OCI-LY1 (cell line): ENCODE data around the gene FFAR1.

Experiments
- EZH2 ChIP-seq: fragments of 200-600 bp; sonication (generic), shearing (Covaris generic); IDR thresholded peaks from 2 replicates; pipeline ENCODE4 v1.8.0; 2017; ENCODE audit warnings: borderline replicate concordance, mixed run types, mild to moderate bottlenecking, antibody characterized with exemption, low read length, moderate library complexity, mixed read lengths
- TF ChIP-seq, protein P1 (sequence below): fragments of 200-600 bp; sonication (generic), shearing (Covaris generic); IDR thresholded peaks from 2 replicates; pipeline ENCODE4 v1.5.1; 2017; ENCODE audit warnings: mild to moderate bottlenecking, antibody characterized with exemption, low read length, moderate library complexity, mixed read lengths

DNA sequence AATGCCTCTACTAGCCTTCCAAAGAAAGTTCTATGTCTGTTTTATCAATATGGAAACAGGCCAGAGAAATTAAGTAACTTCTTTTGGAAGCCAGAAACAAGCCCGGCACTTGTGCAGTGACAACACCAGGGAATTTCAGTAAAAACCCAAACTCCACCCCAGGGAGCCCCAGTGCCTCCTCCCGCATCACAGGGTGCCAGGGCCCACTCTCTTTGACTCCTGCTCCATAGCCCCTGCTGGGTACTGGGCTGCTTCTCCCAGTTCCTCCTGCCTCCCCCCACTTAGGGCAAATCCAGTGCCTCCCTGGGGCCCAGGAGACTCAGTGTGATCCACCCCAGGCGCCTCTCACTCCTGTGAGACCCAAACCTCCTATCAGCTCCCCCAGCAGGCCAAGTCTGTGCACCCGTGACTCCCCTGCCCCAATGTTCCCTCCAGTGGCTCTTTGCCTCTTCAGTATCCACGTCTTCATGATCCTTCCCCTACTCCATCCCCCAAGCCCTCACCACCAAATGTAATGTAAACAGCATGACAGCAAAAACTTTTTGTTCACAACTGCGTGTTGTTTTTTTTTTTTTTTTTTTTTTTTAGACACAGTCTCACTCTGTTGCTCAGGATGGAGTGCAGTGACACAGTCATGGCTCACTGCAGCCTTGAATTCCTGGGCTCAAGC, 8.2 kb downstream of the FFAR1 start:
- TF ChIP-seq EZH2, result no peak
- TF ChIP-seq, protein P1, sequence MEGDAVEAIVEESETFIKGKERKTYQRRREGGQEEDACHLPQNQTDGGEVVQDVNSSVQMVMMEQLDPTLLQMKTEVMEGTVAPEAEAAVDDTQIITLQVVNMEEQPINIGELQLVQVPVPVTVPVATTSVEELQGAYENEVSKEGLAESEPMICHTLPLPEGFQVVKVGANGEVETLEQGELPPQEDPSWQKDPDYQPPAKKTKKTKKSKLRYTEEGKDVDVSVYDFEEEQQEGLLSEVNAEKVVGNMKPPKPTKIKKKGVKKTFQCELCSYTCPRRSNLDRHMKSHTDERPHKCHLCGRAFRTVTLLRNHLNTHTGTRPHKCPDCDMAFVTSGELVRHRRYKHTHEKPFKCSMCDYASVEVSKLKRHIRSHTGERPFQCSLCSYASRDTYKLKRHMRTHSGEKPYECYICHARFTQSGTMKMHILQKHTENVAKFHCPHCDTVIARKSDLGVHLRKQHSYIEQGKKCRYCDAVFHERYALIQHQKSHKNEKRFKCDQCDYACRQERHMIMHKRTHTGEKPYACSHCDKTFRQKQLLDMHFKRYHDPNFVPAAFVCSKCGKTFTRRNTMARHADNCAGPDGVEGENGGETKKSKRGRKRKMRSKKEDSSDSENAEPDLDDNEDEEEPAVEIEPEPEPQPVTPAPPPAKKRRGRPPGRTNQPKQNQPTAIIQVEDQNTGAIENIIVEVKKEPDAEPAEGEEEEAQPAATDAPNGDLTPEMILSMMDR, result no peak
